Measurements from ENCODE around the gene PCDHA8. TPM values are rescaled to one million over a fixed set of nuclear protein-coding genes. Genes with fewer than 3 reads are reported as not detected.
A peak's percentile ranks its signal among the peaks of the same experiment; 100 is the strongest.
"Not testable (repeated sequence)": the region's sequence is repeated elsewhere in the genome, so short reads cannot be mapped to it uniquely, and the experiment has no call there.

Gene PCDHA8
- total RNA-seq (2021; fragmentation: NEBNext Ultra II Directional; extraction: Animal tissue kit (Norgen Biotek cat#: 25700)) = under 1 TPM in 2 of 6 experiments, not detected in 4; 0.05 to 0.12 TPM
- long read RNA-seq = 0 reads

GRCh38 chr5:140840978-140841962 lies at the start of gene PCDHA8:
PCDHA8 (plus strand) TSS chr5:140841187; CDS start chr5:140841322, 135 bp downstream.
- TF ChIP-seq CTCF (IDR thresholded peaks at IDR 0.05) = peak; percentile 34
- peaks cover 22% of the 10 kb centered on the region for H3K9me3 Mint-ChIP-seq
- no peaks in the 10 kb centered on the region for H3K4me1 Mint-ChIP-seq (ENCODE audit: low read depth)
- peak within 1 kb of the TSS; percentile 54; the same call in 1 of the 2 replicates for H3K4me3 Mint-ChIP-seq
- H3K36me3 Mint-ChIP-seq (ENCODE audit: low read depth) = peaks cover 6% of the 10 kb centered on the region; the same call in 1 of the 2 replicates
- H3K27ac Mint-ChIP-seq = no peak within 1 kb of the TSS
- H3K27me3 Mint-ChIP-seq (ENCODE audit: insufficient read depth) = no peaks in the 10 kb centered on the region; the same call in none of the 2 replicates
- DNase-seq = no peak

- TF ChIP-seq CTCF (IDR thresholded peaks at IDR 0.05) = 0 out of 2 replicates have a peak, but pooled peaks have one; percentile 12
- Mint-ChIP-seq H3K9me3 (peaks cover 20% of the 10 kb centered on the region; the same call in 1 of the 2 replicates), H3K27me3 (ENCODE audit: insufficient read depth) (no peaks in the 10 kb centered on the region), H3K36me3 (ENCODE audit: low read depth) (no peaks in the 10 kb centered on the region), H3K4me3 (peak within 1 kb of the TSS; percentile 81; the same call in 1 of the 2 replicates), H3K27ac (no peak within 1 kb of the TSS), H3K4me1 (ENCODE audit: low read depth) (no peaks in the 10 kb centered on the region)
- no peak for DNase-seq
These were observed 46.3 kb upstream of the PCDHA8 start, which contains the start of gene PCDHA2 for GRCh38 chr5:140794595-140795258. PCDHA2 (plus strand) TSS chr5:140794852.

- no peaks in the 10 kb centered on the region for H3K27me3 Mint-ChIP-seq (ENCODE audit: insufficient read depth)
- peaks cover 20% of the 10 kb centered on the region; the same call in 1 of the 2 replicates for H3K9me3 Mint-ChIP-seq
- H3K27ac Mint-ChIP-seq = no peak overlapping the region
- H3K4me1 Mint-ChIP-seq (ENCODE audit: low read depth) = no peaks in the 10 kb centered on the region
- DNase-seq = no peak
- H3K4me3 Mint-ChIP-seq = peak overlapping the region; percentile 81; the same call in 1 of the 2 replicates
- no peaks in the 10 kb centered on the region for H3K36me3 Mint-ChIP-seq (ENCODE audit: low read depth)
- no peak for TF ChIP-seq CTCF (IDR thresholded peaks at IDR 0.05)
These were observed 45.7 kb upstream of the PCDHA8 start for GRCh38 chr5:140795259-140795641.

GRCh38 chr5:140796072-140796717 lies 44.8 kb upstream of the PCDHA8 start:
- H3K9me3 Mint-ChIP-seq = peaks cover 21% of the 10 kb centered on the region; the same call in 1 of the 2 replicates
- not testable (repeated sequence) for H3K27me3 Mint-ChIP-seq (ENCODE audit: insufficient read depth); DNase-seq; H3K27ac Mint-ChIP-seq; H3K4me1 Mint-ChIP-seq (ENCODE audit: low read depth); H3K4me3 Mint-ChIP-seq; H3K36me3 Mint-ChIP-seq (ENCODE audit: low read depth)

GRCh38 chr5:140796718-140797095 lies 44.3 kb upstream of the PCDHA8 start:
- Mint-ChIP-seq H3K9me3 (peaks cover 26% of the 10 kb centered on the region), H3K4me3 (no peak overlapping the region), H3K36me3 (ENCODE audit: low read depth) (0 out of 2 replicates have a peak, but pooled peaks cover under 1% of the 10 kb centered on the region), H3K27ac (no peak overlapping the region), H3K27me3 (ENCODE audit: insufficient read depth) (no peaks in the 10 kb centered on the region), H3K4me1 (ENCODE audit: low read depth) (no peaks in the 10 kb centered on the region)
- no peak for DNase-seq
- TF ChIP-seq CTCF (IDR thresholded peaks at IDR 0.05) = no peak

Data from HFFc6 (cell line).